HG03159 (cell line): Measurements from ENCODE around the gene FZD7.

Experiments used
- ATAC-seq: cut with Tn5 transposase; IDR thresholded peaks from one replicate; pipeline ENCODE4 v1.9.1; 2021; ENCODE audit warnings: mild to moderate bottlenecking, moderate library complexity; ENCODE audit not compliant: unreplicated experiment

FZD7 gene

DNA sequence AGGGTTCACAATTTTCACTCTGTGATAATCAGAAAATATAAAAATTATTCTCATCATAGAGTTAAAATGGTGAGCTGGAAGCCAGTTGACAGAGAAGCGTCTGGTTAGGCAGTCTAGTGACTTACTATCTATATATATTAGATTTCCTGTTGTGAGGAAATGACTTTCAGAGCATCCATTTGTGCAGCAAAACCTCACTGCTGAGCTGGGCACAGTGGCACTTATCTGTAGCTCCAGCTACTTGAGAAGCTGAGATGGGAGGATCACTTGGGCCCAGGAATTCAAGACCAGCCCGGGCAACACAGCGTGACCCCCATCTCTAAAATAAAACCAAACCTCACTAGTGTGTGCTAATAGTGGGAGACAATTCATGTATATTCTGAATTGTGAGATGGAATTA, 32.2 kb downstream of the FZD7 start:
- ATAC-seq: no peak

DNA sequence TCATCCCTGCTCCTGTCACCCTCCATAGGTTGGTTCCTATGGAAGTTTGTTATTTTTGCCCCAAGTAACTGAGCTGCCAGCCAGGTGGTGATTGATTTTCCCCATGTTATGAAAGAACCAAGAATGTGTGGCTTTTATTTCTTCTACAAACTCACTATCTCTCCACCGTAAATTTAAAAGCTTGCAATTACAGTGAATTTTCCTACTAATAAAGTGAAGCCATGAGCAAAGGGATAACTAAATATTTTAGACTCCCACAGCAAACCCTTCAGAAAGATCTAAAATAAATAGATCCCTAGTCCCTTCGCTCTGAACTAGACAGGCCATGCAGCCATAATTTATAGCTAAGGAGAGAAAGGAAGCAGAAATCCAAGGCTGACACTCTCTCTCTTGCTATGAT, 33.2 kb downstream of the FZD7 start:
- no peak for ATAC-seq

DNA sequence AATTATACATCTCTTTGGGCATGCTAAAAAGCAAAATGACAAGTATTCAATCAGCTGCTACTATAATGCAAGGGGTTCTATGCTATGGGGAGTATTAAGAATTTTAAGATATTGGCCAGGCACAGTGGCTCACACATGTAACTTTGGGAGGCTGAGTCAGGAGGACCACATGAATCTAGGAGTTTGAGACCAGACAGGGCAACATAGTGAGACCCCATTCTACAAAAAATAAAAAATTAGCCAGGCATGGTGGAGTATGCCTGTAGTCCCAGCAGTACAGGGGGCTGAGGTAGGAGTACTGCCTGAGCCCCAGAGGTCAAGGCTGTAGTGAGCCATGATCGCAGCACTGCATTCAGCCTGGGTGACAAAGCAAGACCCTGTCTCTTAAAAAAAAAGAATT, 33.9 kb downstream of the FZD7 start:
- no peak for ATAC-seq

DNA sequence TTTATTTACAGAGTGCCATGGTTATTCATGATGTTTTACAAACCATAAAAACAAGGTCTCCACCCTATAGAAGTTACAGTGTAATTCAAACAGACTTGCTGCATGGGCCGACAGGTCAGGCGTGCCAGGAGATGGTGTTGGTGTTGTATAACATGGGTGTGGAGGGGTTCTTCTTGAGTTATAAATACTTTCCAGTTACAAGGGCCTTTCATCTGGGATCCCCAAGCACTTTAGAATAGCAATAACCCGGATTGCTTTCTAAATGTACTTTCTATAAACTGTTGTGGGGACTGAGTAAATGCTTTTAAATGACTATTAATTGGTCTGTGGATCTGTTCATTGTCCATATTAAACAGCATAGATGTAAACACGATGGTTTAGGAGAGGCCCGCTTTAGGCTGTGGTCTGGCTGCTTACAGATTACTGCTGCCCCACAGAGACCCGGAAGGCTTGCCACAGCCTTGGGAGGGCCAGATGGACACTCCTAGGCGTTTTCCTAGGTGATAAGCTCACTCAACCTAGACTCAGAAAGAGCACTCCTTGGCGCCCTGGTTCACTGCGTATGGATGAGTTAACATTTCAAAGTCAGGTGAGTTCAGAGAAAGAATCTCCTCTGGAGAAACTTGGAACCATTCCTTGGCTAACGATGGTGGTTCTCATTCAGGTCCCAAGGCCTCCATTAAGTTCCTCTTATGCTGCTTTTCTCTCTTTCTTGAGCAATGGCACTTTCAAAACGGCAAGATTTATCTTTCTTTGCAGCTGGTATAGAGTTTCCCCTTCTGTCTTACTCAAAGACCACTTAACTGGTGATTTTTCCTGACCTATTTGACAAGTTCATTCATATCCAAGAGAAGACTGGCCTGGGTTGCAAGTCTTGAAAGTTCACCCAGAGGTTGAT, 35.8 kb downstream of the FZD7 start:
- ATAC-seq: no peak

- no peak for ATAC-seq
Measured at GRCh38 chr2:202071107-202071506, 37.5 kb downstream of the FZD7 start.

DNA sequence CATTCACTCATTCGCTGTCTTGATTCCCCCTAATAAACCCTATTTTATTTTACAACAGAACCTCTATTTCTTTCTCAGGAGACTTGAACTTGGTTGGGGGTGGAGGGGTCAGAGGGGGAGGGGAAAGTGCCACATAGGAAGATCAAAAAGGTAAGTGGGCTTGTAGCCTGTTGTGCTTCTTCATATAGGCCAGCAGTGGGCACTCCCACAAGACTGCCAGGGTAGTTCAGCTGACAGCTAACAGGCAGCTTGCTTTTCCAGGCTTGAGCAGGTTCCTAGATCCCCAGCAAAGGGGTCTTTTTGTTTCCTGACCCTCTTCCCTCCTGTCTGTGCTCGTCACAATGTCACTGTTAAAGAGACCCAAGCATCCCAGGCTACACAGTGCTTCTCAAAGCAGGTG, 38.6 kb downstream of the FZD7 start:
- ATAC-seq: no peak

GRCh38 chr2:202072737-202073401, 39.2 kb downstream of the FZD7 start, which contains the start of gene KIAA2012:
Gene KIAA2012, plus strand, starts transcription at chr2:202073255. Its CDS starts 373 bp downstream, at chr2:202073628.
- no peak for ATAC-seq

- no peak for ATAC-seq
Measured at GRCh38 chr2:202074324-202074723, 40.7 kb downstream of the FZD7 start.

GRCh38 chr2:202079310-202079709, 45.7 kb downstream of the FZD7 start:
- ATAC-seq: no peak

GRCh38 chr2:202084265-202084664, 50.6 kb downstream of the FZD7 start:
- ATAC-seq: no peak
